Embryonic facial prominence (tissue), 1 donor: ENCODE data around the gene ADNP.
"Not testable (repeated sequence)": the region's sequence is repeated elsewhere in the genome, so short reads cannot be mapped to it uniquely, and the experiment has no call there.

ENCODE experiments used
- DNase-seq: peaks from one replicate; pipeline ENCODE4 v3.0.0-alpha.2; 2016; ENCODE audit errors: extremely low spot score

ADNP gene

DNA sequence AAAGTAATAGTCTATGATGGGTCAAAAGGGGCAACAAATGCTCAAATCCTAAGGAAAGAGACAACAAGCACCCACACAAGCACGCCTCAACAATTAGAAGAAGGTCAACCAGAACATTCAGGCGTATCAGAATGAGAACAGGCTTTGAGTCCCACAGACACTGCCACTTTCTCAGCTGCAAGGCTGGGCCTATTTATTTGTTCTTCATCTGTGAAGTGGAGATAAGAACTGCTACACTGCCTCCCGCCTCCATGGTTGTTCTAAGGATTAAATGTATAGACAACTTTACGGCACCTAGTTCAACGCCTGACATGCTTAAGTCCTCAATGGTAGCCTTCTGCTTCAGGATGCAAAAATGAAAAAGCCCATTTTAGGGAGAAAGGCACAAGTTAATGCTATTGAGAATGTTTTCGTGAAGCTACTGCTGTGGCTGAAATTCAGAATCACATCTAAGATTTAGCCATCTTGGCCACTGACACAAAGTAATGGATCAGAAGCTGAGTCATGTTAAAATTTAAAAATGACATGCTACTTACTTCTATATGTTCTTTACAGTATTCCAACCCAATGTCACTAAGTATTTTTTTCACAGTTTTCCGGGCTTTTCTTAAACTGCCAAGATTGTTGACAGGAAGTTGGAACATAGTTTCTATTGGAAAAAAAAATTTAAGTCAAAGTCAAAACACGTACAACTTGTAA, 27.7 kb downstream of the ADNP start:
- no peak for DNase-seq

DNA sequence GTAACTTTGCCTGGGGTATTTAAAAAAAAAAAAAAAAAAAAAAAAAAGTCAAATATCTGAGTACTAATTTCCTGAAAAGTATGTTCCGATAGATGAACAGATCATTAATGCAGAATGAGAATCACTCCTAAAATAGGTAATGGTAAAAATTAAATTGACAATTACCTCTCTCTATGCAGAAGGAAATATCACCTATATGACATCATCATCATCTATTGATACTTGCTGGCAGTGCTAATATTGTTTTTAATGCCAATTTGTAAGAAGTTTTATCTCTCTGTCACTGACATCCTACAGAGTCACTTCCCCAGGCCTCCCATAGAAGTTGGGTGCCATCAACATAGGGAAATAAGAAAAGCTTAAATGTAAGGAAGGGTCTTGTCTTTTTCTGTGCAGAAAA, 29.9 kb downstream of the ADNP start:
- DNase-seq = no peak

DNA sequence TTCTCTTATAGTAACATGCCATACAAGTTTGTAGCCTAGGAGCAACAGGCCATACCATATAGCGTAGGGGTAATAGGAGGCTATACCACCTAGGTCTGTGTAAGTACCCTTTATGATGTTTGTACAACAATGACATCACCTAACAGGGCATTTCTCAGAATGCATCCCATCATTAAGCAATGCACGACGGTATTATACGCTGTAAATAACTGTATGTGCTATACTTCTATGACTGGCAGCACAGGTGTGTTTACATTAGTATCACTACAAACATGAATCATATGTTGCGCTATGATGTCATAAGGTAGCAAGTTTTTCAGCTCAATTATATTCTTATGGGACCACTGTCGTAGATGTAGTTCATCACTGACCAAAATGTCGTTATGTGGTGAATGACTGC, 31.0 kb downstream of the ADNP start:
- no peak for DNase-seq

DNA sequence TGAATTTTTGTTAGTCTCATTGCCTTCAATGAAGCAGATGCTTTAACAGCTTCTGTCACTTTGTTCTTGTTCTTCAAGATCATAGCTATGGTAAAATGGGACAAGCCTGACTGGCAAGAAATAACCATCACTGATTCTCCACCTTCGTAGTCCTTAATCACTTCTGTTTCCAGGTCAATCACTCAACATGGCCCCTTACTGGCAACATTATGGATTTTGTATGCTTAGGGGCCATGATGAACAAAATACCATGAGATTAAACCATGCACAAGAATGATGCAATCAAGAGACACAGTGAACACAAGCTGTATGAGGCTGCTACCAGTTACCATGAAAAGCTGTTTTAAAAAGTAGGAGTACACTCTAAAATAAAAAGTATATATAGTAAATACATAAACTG, 32.8 kb downstream of the ADNP start:
- DNase-seq = no peak

DNA sequence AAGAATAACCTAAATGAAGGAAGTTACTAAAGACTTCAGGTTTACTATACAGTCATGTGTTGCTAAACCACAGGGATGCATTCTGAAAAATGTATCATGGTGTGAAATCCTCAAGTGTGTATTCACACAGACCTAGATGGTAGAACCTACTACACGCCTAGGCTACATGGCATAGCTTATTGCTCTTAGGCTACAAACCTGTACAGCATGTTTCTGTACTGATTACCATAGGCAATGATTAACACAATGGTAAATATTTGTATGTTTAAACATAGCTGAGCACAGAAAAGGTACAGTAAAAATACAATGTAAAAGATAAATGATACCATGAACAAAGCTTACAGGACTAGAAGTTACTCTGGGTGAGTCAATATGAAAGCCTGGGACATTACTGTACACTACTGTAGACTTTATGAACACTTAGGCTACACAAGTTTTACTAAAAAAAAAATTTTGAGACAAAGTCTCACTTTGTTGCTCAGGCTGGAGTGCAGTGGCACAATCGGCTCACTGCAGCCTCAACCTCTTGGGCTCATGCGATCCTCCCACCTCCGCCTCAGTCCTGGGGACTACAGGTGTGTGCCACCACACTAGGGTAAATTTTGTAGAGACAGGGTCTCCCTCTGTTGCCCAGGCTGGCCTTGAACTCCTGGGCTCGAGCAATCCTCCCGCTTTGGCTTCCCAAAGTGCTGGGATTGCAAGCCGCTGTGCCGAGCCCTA, 36.0 kb downstream of the ADNP start:
- DNase-seq = no peak

DNA sequence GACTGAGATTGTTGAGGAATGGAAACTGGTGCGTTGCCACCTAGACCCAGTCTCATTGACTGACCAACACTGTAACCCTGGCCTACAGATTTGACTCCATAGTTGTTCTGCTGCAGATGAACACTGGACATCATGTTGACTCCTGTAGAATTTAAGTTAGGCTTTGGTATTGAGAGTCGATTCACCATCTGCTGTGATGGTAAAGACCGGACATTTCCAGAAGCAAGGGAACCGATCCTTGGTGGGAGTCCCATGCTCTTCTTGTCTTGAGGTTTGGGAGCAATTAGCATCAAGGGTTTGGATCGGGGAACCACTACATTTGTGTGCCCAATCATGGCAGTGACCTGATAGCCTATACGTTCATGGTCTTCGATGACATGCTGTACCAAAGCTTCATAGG, 37.6 kb downstream of the ADNP start:
- no peak for DNase-seq

DNA sequence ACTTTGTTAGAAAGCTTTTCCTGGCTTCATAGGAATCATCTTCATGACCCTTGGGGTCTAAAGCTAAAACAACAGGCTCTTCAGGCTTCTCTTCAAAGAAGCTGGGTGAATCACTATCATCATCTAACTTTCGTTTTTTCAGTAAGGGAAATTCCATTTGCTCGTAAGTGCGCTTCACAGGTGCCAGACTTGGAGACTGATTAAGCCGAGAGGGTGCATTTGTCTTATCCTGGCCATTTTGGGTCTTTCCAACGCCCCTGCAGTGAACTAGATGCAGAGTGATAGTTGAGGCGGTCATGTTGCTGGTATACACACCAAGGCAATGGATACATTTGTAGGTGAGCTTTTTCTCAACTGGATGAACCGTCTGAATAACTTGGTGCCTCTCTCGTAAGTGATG, 38.8 kb downstream of the ADNP start:
- DNase-seq = no peak

DNA sequence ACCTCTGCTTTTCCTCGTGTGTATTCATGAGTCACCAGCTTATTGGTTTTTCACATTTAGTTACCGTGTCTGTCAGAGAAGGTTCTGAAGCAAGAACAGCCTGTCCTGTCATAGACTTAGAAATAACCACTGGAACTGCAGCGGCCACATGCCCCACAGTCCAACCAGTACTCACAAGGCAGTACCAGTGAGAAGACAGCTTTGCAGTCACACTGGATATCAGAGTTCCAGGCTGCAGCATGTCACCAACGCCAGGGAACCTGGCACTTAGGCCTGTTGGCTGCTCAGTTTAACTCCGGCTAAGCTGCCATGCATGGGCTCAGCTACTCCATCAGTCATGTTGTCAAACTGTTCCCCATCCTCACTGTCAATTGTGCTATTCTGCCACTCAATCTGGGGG, 40.1 kb downstream of the ADNP start:
- DNase-seq = no peak

DNA sequence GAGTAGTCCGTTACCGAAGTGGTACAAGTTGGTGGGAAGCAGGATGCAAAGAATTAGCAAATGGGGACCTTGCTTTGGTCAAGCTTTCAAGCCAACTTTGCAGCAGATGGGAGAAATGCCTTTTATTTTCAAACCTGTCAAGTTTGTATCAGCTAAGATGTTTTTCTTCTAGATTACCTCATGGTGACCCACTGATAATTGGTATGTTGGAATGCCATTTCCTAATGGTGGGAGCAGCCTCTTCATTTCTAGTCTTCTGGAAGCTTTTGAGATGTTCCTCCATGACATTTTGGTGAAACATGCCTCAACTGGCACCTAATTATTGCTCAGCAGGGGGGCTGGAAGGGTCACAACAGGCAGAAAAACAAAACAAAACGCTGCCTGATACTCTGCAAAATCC, 43.7 kb downstream of the ADNP start:
- no peak for DNase-seq

DNA sequence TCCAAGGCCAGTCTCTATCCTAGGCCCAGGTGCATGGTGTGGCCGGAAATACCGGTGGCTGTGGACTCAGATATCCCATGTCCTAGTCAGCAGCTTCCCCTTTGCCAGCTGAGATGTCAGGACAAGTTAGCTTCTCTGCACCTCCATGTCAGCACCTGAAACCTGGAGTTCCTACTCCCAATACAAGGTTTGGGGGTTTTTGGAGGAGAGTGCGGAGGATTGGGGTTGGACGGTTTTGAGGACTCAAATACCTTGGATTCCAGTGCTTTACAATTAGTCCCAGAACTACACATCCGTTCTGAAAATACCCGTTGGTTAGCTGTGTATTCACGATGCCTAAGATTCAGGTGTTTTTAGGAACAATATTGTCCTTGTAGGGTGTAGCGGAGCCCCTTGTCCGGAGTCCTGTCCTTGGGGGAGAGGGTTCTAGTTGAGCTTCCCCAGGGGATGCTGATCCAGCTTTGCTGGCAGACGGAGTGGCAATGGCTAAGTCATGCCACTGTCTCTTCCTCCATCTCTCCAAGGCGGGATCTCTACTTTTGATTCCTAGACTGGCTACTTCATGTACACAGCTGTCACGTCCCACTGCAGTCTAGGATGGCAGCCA, 45.0 kb downstream of the ADNP start:
- DNase-seq = no peak

DNA sequence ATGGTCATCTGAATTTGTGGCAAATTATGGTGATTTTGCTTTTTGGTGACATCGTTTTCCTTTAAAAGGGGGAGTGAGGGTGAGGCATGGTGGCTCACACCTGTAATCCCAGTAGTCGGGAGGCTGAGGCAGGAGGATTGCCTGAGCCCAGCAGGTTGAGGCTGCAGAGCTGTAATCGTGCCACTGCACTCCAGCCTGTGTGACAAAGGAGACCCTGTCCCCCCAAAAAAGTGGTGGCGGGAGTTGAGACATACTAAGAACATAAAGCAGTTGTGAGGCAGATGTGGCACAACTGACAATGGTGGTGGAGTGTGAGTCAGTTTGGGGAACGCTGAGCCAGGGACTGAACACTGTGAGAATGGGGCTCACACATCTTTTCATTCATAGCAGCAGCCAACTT, 45.5 kb downstream of the ADNP start:
- no peak for DNase-seq

DNA sequence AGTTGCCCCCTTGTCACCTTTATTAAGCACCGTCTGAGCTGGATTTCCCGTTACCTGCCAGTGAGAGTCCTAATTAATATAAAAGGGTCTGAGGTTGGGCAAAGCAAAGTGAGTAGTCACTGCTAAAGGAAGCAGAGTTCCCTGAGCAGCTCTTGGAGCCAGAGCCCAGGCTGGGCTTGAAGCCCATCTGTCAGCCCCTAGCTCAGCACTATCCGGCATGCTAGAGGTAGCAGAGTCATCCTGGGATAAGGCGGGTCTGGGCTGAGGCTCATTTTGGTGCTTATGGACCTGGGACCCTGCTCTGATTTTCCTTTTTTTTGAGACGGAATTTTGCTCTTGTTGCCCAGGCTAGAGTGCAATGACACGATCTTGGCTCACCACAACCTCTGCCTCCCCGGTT, 46.2 kb downstream of the ADNP start:
- DNase-seq = no peak

DNA sequence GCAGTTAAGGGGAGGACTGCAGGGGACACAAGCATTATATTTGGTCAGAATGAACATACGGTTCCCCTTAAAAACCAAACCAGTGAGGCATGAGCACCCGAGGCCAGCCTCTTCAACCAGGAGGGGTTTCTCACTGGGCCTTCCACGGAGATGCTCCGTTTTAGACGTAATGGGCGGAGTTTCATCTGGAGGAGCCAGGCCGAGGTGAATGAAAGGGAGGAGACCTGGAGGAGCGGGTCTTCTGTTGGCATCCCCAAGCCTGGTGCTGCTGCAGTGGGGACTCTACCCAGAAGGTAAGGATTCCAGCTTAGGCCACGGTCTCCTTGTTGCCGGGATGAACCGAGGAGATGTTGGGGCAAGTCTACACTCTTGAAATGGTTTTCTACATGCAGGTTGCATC, 47.4 kb downstream of the ADNP start:
- no peak for DNase-seq

DNA sequence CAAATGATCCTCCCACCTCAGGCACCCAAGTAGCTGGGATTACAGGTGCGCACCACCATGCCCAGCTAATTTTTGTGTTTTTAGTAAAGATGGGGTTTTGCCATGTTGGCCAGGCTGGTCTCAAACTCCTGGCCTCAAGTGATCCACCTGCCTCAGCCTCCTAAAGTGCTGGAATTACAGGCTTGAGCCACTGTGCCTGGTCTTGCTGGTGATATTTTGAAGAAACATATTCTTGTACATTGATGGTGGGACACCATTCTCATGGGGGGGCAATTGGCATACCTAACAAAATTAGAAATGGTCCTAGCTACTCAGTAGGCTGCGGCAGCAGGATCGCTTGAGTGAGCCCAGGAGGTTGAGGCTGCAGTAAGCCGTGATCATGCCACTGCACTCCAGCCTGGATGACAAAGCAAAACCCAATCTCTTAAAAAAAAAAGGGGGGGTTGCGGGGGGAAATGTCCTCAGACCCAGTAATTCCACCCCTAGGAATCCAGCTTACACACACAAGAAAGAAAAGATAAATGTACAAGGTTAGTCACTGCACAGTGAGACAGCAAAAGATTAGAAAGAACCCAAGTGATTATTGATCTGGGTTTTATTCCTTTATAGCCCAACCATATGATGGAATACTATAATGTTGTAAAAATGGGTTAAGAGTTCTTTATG, 49.3 kb downstream of the ADNP start:
- DNase-seq = not testable (repeated sequence)

DNA sequence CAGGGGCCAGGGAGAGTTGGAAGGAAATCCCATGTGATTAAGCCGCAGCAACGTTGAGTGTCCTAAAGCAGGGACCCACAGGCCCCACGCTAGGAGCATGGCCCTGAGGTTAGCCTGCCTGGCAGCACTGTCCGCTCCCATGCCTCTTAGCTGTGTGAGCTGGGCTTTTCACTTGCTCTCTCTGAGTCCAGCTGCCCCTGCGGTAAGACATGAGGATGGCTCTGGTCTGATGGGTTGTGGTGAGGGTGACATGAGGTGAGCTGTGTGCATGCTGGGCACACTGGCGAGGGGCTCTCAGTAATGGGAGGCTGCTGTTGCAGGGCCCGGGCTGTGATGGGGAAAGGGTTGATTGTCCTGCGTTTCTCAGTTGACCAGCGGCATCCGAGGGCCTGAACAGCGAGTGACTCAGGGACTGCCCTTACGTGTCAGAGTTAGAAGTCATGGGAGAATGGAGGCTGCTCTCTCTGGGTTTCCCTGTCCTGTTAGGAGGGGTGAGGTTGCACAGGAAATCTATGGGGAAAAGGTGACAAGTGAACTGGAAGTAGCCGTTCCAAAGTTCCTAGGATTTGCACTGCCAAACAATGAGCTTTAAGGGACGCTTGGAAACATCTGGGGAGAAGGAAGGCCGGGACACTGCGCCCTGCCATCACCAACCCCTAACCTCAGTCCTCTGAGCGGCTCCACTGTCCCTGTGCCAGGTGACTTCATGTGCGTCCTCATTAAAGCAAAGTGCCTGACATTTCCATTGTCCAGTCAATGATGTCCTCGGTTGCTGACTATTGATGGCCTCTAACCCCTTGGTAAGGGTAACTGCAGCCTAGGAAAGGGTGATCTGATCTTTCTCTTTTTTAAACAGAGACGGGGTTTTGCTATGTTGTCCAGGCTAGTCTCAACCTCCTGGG, 51.3 kb downstream of the ADNP start:
- DNase-seq = no peak

DNA sequence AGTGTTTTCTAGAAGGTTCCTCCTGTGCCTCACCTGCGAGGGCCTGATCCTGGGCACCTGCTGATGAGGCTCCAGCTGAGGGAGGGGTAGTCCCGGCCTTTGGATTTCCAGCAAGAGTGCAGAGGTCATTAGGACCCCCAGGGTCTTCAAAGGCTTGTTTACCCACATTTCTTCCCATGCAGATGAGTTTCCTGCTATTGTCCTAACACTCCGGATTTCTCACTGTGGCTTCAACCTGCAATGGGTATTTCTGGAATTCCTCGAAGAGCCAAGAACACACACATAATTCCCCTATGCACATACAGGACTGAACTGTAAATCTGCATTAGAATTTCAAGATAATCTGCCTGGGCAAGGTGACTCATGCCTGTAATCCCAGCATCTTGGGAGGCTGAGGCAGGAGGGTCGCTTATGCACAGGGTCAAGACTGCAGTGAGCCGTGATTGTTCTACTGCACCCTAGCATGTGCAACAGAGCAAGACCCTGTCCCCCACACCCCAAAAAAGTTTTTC, 53.9 kb downstream of the ADNP start:
- no peak for DNase-seq

DNA sequence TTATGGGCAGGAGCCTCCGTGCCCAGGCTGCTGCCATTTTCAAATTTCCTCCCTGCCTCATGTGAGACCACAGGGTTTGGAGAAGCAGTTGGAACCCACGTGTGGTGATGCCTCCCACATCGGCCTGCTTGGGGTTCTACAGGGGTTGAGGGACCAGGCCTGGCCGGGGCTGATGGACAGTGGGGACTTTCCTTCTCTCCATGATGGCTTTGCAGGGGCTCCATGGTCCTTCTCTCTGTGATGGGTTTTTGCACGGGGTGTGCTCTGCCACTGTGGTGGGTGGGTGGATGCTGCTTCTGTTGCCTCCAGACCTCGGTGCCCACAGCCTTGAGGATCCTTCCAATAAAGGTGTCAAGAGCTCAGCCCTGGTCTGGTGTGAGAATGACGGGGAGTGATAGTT, 54.4 kb downstream of the ADNP start:
- no peak for DNase-seq

DNA sequence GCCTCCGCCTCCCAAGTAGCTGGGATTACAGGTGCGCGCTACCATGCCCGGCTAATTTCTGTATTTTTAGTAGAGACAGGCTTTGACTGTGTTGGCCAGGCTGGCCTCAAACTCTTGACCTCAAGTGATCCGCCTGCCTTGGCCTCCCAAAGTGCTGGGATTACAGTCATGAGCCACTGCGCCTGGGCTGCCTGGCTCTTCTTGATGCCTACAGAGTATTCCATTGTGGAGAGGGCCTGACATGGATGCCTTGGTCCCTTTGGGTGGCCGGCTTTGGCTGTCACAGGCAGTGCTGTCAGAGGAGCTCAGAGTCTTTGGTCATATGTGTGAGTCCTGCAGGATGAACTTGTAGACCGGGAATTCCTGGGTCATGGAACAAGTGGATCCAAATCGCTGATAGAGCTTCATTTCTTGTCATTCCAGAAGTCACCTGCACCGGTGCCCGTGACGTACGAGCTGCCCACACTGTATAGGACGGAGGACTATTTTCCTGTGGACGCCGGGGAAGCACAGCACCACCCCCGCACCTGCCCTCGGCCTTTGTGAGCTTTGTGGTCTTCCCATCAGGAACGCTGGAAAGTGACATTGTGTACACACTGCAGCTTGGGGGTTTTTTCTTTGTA, 55.1 kb downstream of the ADNP start:
- DNase-seq = no peak

DNA sequence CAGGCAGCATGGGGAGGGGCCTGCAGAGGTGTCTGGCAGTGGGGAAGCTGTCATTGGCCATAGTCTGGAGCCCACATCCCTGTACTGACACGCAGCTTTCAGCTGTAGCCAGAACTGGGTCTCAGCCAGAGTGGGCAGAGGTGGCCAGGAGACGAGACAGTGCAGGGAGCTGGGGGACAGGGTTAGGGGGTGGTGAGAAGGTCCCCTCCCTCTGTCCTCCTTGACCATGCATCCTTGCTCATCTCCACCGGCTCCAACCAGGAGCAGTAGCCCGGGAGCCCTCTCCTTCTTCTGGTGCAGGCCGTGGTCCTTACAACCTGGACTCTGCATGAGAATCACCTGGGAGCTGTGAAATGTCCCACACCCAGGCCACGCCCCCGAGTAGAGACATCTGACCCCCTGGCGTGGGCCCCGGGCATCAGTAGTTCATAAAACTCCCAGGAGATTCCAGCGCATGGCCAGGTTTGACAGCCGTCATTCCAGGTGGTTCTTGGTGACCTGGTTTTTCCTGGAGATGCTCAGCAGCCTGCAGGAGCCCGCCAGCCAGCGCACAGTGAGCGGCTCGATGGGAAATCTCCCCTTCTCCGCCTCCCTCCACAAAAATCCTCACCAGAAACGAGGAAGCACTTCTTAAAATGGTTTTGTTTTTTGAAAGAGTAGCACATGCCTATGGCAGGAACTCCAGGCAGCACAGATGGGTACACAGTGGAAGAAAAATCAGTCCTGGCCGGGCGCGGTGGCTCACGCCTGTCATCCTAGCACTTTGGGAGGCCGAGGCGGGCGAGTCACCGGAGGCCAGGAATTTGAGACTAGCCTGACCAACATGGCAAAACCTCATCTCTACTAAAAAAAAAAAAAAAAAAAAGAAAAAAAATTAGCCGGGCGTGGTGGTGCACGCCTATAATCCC, 56.2 kb downstream of the ADNP start:
- no peak for DNase-seq
